ENCODE measurements around the gene NHERF1. TPM values are rescaled to one million over a fixed set of nuclear protein-coding genes. Genes with fewer than 3 reads are reported as not detected.

NHERF1 gene
- total and polyA plus RNA-seq, 2 of the 13 experiments (the other 11 are each of a cell fraction or from before 2014, with no cell fraction given): 169 to 269 TPM

GRCh38 chr17:74784125-74784810, 35.8 kb downstream of the NHERF1 start:
- TF ChIP-seq ZNF556 (CRISPR knock-in tag; IDR thresholded peaks at IDR 0.05; ENCODE audit: borderline replicate concordance) (no peak), GTF3A (CRISPR knock-in tag; conservative IDR thresholded peaks at IDR 0.05) (no peak), RXRA (CRISPR knock-in tag; IDR thresholded peaks at IDR 0.05) (no peak), ELK4 (CRISPR knock-in tag; IDR thresholded peaks at IDR 0.05; ENCODE audit: borderline replicate concordance) (no peak), CREBL2 (CRISPR knock-in tag; IDR thresholded peaks at IDR 0.05; ENCODE audit: borderline replicate concordance) (no peak), ZNF235 (CRISPR knock-in tag; IDR thresholded peaks at IDR 0.05; ENCODE audit: borderline replicate concordance) (no peak), ZNF891 (CRISPR knock-in tag; IDR thresholded peaks at IDR 0.05) (no peak), KDM6A (CRISPR knock-in tag; IDR thresholded peaks at IDR 0.05; ENCODE audit: low read depth) (no peak), ZNF30 (CRISPR knock-in tag; IDR thresholded peaks at IDR 0.05) (no peak), ZNF280D (CRISPR knock-in tag; IDR thresholded peaks at IDR 0.05) (no peak)
- Histone ChIP-seq H4K20me1 (ENCODE audit: insufficient read depth, low read length) (no peaks in the 10 kb centered on the region), H3K9ac (ENCODE audit: insufficient read depth, low read depth, low read length) (no peak overlapping the region), H3K4me1 (ENCODE audit: insufficient read depth, low read length) (no peaks in the 10 kb centered on the region), H3K4me3 (replicated peaks in 1 of 3; ENCODE audit: insufficient read depth in 1 of 3, low read depth in 2 of 3, low read length in 3 of 3) (no peak overlapping the region), H2AFZ (ENCODE audit: low read length) (no peak overlapping the region), H3K79me2 (ENCODE audit: insufficient read depth, low read length) (no peaks in the 10 kb centered on the region), H3K4me2 (ENCODE audit: low read depth, low read length) (no peak overlapping the region), H3K9me3 (ENCODE audit: low read length) (no peaks in the 10 kb centered on the region), H3K27me3 (ENCODE audit: control insufficient read depth in 1 of 2, insufficient read depth in 2 of 2, low read length in 2 of 2) (no peaks in the 10 kb centered on the region), H3K36me3 (replicated peaks in 1 of 2; ENCODE audit: control insufficient read depth in 1 of 2, insufficient read depth in 2 of 2, low read length in 2 of 2) (peaks cover 0 to 7% of the 10 kb centered on the region in 2 experiments; a peak in 3 of 5 replicates), H3K27ac (ENCODE audit: extremely low read length, insufficient read depth, low read length) (no peak overlapping the region)
- intact Hi-C loops (cut with micrococcal nuclease; ENCODE audit: unreplicated experiment): no loop called here
- no TSS peak for BruUV-seq (replicated peaks)
- 95% methylated on average over 5 of the region's 5 CpGs for WGBS (ENCODE audit: low lambda C conversion rate)
- DNase-seq (ENCODE audit: low spot score): no peak
- in situ Hi-C loops (cut with HindIII; ENCODE audit: extremely low pct_ligation_motif_present, low pct_unique_long_range_greater_than_20kb): loop anchor here (5.0 kb wide), 2 partner anchors 37 to 127 kb away; partner anchors contain the start of gene NHERF1
- FAIRE-seq: no peak
- CTCF ChIA-PET (ENCODE audit: low intra/inter-chr PET ratio, low total read pairs): interaction anchor here (1.8 to 5.7 kb wide), 2 partner anchors 39 kb away, joined by 7 to 103 read pairs; no protein-coding TSS in a partner anchor
- no peak for ATAC-seq
- POLR2A ChIA-PET: interaction anchor here (1.0 kb wide), 1 partner anchor 13 kb away, joined by 3 read pairs; no protein-coding TSS in a partner anchor
